ENCODE data around the gene IGF2.

The IGF2 gene

DNA sequence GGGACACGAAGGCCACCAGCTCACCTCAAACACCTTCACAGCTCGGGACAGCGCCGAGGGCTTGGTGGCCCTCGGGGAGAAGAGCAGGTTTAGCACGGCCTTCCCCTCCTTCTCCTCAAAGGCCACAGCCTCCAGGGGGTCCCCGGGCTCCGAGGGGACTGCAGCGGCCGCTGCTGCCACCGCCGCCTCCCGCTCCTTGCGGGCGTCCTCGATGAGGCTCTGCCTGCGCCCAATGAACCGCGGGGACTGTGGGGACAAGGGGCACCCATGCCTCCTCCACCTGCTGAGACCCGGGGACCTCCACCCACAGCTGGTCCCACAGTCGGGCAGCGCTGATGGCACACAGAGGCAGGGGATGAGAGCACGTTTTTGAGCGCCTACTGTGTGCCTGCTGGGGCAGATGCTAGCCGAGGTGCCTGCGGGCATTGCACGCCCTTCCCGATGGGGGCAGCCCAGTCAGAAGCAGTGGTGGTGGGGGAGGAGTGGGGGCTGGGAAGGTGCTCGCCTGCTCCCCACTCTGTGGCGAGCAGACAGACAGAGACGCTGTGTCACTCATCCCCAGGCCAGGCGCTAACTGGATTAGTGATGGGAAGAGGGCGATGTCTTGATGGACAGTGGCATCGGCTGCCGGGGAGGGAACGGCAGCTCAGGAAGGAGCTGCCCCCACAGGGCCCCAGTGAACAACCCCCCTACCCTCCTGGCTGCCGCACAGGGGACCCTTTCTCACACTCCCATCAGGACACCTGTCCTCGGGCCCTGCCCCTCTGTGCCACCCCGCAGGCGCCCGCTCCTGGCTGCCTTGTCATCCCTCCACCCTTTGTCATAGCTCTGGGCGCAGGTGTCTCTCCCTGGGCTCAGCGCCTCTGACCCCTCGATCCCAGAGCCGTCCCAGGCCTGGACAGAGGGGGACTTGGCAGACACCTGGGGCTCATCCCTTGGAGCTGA is 30.7 kb upstream of the IGF2 start:
- DNase-seq, result no peak

DNA sequence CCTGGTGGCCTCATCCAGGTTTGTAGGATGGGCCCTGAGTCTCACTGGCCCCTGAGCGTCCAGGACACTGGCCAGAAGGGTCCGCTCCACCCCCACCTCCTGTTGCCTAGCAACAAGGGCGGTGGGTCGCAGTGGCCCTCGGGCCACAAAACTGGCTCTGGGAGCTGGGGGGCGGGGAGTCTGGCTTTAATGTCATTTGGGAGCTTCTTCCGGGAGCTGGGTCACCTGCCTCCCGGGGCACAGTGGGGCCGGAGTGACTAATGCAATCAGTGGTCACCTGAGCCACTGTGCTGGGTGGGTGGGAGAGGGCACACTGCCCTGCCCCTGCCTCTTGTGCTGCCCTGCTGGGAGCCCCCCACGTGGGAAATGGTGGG is 29.8 kb upstream of the IGF2 start:
- DNase-seq, result no peak

DNA sequence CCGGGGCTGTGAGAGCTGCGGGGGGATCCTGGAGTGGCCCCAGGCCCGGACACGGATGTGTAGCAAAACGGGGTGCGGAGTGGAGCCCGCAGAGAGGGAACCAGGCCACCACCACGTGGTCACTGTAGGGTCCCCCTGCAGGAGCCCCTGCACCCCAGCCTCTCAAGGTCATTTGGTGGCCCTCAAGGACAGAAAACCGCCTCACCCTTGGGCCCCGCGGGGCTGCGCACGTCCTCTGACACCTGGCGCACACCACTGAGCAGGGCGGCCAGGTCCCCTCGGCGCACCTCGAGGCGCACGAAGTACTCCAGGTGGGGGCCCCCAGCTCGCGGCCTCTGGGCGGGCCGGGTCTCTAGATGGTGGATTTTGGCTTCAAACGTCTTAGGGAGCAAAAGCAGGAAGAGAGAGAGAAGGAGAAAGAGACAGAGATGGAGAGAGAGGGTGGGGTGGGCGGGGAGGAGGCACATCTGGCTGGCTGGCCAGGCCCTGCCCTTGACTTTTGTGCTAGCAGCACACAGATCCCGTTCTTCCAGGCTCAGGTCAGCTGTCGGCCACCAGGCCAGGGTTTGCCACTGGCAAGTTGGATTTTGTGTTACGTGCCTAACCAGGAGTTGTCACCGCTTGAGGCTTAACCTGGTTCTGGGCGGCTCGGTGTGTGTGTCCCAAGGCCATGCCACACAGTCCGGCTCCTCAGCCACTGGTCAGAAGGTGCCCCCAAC is 29.3 kb upstream of the IGF2 start:
- no peak for DNase-seq

DNA sequence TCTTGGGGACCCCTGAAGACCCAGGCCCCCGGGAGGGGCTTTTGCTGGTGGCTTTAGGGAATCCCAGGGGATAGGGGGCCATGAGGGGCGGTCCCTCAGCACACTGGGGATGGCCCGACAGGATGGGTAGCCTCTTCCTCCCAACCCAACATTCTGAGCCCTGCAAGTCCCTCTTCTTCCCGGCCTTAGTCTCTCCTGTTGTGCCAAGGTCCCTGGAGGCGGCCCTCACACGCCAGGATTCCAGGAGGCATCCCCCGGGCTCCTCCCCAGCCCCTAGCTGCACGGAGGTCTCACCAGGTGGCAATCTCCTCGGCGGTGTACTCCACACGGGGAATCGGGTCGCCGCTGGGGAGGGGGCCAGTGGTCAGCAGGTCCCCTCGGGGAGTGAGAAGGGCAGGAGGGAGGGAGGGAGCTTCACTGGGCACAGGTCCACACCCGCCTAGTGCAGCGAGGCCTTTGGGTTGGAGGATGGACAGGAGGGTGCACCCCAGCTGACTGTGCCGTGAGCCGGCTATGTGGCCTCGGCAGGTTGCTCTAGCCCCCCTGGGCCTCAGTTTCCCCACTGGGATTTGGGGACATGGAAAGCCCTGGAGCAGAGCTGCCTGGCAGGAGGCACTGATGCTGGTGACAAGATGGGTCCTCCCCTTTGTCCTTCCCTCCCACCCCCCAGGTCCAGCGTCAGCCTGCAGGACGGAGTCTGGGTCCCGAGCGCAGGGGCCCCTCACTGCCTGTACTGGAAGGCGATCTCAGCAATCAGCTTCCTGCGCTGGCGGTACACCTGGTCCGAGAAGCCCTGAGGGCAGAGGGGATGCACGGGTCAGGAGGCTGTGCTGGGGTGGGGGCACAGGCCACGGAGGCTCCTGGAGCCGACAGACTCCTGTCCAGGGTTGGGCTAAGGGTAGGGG is 28.2 kb upstream of the IGF2 start:
- DNase-seq, result no peak

DNA sequence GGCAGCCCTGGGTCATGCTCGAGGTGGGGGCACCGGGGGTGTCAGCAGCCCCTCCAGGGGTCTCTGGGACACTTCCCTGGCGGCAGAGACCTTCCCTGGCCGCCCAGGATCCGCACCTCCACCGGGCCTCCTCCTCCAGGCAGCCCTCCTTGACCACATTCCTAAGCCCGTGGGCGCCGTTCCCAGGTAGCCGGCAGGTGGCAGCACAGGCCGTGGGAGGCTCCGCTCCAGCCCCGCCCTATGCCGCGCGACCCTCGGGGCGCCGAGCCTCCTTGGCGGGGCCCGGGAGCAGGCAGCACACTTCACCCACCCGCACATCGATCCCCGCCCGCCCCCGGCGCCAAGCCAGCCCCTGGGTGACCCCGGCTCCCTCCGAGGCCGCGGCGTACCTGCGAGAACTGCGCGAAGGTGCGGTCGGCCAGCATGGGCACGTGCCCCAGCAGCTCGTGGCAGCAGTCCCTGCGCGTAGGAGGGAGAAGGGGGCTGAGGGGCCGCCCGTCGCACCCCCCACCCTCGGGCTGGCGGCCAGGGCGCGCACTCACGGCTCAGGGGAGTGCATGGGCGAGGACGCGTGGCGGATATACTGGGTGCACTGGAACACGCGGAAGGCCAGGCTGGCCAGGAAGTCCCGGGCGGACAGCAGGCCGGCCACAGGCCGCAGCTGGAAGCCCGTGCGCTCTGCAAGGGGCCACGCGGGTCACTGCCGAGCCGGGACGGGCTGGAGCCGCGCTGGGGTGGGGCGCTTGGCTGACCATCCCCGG is 27.1 kb upstream of the IGF2 start:
- no peak for DNase-seq

DNA sequence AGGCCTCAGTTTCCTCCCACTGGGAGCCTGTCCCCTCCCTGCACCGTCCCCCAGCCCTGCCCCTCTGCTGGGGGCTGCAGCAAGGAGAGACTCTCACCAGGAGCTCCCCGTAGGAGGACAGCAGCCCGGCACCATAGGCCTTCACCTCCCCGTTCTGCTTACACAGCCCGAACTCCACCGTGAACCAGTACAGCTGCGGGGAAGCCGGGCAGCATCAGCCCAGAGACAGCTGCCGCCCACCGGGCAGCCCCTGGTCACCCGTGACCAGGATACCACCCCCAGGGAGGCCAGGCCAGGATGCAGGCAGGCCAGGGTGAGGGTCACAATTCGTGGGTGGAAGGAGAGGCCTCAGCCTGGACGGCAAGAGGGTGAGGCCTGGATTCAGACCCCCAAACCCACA is 26.4 kb upstream of the IGF2 start:
- no peak for DNase-seq

DNA sequence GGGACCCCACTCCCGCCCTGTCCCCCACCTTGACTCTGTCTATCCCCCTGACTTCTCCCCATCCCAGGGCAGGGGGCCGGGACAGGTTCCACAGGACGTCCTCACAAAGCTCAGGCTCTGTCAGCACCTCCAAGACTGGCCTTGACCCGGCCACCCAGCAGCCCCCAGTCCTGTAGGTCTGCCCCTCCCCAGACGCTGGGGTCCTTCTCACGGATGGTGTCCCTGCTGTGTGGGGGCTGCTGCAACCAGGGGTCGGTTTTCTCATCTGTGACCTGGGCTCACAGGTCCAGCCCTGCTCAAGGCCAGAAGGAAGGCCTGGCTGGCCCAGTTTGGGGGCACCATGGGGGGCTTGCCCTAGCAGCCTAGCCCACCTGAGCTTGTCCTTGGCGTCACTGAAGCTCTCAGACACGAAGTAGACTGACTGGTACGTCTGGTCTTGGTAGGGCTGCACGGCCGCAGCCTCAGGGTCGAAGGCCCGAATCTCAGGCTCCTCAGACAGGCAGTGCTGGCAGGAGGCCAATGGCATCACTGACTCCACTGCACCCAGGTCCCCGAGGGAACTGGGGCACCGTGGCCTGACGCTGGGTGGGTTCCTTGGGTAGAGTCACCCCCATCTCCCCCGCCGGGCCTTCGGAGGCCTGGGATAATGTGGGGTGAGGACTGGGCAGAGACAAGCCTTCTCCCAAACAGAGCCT is 25.8 kb upstream of the IGF2 start:
- no peak for DNase-seq

DNA sequence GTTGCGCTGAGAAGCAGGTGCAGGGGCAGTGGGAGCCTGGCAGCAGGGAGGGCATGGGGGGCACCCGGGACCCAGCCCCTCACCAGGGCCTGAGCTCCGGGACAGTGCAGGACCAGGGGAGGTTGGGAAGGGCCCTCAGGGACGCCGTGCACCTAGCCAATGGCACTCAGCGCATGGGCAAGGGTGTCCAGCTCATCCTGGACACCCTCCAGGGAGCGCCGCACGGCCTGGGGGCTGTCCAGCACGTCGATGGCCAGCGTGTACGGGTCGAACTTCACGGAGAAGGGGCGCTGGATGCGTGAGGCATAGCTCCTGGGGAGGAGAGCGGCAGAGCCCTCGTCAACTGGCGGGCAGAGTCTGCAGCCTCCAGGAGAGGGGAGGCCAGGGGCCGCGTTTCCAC is 24.9 kb upstream of the IGF2 start:
- no peak for DNase-seq

DNA sequence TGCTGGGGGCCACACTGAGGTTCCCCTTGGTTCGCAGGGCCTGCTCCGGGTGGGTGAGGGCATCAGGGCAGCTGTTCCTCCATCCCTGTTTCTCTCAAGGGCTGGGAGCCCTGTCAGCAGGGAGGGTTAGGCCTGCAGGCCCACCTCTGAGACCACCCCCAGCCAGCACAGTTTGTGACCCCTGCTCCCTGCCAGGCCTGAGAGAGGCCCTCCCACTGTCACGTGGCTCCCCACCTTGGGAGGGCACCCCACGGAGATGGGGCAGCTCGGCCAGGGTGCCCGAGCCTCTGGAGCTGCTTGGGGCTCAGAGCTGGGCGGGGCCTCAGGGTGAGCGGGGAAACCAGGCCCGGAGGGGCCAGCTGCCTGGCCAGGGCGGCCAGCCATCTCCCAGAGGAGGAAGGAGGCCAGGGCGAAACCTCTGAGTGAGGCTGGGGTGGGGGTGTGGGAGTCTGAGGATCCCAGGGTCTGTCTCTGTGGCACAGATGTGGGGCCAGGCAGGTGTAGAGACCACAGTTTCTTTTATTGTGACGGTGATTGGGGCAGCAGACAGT is 24.3 kb upstream of the IGF2 start:
- no peak for DNase-seq

DNA sequence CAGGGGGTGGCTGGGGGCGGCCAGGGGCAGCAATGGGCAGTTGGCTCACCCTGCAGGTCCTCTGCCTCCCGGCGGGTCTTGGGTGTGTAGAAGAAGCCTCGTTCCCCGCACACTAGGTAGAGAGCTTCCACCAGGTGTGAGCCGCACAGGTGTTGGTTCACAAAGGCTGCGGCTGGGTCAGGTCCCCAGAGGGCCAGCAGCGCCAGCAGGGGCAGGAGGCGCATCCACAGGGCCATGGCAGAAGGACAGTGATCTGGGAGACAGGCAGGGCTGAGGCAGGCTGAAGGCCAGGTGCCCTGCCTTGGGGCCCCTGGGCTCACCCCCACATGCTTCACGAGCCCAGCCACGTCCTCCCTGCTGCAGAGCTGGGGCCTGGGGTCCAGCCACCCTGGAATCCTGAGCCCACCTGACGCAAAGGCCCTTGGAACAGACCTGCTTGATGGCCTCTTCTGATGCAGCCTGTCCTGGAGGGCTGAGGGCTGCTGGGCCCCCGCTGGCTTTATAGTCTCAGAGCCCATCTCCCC is 21.6 kb upstream of the IGF2 start, which contains the start of gene INS:
Gene INS (minus strand): TSS at position 474 of the 524 bp plus-strand sequence. CDS start 238 bp downstream, at position 236.
- DNase-seq, result no peak

DNA sequence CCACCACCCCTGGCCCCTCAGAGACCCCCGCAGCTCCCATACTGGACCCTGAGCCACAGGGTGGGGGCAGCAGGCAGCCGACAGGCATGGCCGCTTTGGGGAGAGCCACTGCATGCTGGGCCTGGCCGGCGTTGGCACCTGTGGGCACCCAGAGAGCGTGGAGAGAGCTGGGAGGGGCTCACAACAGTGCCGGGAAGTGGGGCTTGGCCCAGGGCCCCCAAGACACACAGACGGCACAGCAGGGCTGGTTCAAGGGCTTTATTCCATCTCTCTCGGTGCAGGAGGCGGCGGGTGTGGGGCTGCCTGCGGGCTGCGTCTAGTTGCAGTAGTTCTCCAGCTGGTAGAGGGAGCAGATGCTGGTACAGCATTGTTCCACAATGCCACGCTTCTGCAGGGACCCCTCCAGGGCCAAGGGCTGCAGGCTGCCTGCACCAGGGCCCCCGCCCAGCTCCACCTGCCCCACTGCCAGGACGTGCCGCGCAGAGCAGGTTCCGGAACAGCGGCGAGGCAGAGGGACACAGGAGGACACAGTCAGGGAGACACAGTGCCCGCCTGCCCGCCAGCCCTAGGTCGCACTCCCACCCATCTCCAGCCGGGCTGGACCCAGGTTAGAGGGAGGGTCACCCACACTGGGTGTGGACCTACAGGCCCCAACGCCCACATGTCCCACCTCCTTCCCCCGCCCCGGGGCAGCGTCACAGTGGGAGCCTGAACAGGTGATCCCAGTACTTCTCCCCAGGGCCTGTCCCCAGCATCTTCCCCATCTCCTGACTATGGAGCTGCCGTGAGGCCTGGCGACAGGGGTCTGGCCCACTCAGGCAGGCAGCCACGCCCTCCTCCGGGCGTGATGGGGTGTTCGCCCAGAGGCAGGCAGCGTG is 20.6 kb upstream of the IGF2 start:
- DNase-seq, result no peak

DNA sequence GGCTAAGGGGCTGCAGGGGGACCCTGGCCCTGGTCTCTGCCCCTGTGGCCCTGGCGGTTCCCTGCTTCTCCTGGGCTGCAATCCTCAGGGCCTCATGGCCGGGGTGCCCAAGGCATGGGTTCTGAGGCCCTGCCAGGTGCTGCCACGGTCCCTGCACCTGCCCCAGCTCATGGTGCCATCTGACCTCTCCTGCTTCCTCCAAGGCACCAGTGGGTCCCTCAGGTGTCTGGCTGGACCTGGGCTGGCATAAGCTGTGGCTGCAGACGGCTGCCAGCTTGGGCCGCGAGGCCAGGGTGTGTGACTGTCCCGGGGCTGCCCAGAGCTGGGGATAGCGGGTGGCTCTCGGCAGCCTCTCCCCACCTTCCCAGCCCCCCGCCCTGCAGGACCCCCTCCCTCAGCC is 19.8 kb upstream of the IGF2 start:
- DNase-seq, result no peak

DNA sequence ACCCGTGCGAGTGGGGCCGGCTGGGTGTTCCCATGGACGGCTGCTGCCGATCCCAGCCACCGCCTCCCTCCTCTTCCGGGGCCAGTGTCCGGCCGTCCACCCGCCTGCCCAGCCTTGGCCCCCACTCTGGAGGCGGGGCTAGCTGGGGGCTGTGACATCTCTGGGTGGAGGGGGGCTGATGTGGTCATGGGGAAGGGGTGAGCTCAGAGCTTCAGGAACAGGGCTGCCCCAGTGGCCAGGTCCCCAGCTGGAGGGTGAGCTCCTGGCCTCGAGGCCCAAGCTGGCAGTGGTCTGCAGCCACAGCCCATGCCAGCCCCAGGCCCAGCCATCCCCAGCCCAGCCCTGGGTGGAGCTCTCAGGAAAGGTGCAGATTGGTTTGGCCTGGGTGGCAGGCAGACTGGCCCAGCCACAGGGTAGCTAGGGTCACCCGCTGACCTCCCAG is 19.1 kb upstream of the IGF2 start:
- no peak for DNase-seq

DNA sequence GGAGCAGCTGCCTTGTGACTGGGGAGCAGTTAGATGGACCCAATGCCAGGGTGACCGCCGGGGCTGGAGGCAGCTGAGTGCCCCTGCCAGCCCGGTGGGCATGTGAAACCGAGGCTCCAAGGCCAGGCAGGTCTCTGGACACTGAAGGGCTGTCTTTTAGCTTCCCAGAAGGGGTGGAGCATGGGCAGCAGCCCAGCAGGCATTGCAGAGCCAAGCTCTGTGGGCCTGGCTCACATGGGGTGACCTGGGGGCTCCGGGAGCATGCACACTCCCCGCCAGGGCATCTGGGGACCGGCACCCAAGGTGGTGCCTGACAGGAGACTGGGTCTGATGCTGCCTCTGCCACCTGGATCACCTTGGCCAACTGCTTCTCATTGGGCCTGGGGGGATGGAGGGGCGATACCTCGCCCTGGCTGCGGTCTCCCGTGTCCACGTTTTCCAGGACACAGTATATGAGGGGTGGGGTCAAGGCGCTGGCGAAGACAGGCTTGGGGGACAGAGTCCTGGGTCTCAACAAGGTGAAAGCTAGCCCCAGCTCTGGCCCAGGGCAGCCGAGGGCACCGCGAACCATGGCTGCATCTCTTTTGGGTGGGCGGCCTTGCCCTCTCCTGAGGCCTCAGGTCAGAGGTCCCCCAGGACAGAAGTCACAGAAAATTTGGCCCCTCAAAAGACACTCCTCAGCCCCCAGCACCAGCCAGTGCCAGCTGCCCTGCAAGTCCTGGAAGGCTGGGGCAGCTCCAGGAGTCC is 18.3 kb upstream of the IGF2 start:
- DNase-seq, result no peak

DNA sequence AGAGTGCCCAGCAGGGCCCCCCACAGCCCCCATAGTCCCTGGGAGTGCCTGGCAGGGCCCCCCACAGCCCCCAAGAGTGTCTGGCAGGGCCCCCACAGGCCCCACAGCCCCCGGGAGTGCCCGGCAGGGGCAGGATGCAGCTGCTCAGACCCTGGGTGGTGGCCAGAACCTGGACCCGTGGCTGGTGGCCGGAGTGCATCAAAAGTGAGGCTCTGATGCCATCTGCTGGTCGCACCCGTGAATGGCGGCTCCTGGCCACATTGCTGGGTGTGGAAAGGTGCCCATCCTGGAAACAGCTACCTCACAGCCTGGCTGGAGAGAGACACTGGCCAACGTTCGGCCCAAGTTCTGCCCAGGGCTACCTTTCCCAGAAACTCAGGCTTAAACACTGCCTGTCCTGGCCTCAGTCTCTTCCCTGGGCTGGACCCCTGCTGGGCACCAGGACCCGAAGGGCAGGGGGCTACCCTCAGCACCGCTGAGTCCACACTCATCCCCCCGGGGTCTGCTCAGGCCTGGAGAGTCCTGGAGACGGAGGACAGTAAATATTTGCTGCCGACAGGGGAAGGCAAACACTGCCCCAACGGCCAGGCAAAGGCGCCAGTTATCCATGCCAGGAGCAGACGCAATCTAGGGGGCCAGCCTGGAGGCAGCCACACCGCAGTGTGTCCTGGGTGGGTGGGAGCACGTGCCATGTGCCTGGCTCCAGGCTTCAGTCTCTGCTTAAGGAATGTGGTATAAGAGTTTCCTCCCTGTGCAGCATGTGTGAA is 17.4 kb upstream of the IGF2 start:
- no peak for DNase-seq

DNA sequence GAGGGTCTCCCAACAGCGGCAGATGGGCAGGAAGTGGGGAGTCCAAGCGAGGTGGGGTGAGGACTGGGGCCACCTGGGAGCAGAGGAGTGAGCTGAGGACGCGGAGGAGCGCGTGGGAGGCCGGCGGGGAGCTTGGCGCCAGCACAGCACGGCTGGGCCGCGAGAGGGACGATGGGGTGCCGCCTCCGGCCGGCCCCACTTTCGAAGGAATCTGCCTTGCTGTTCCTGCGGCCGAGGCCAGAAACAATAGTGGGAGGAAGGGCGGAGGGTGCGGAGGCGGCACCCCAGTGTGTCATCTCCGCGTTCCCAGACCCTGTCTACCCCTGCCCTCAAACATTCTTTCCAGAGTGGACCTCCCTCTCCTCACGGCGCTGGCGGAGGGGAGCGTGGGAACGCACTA is 16.3 kb upstream of the IGF2 start:
- no peak for DNase-seq

DNA sequence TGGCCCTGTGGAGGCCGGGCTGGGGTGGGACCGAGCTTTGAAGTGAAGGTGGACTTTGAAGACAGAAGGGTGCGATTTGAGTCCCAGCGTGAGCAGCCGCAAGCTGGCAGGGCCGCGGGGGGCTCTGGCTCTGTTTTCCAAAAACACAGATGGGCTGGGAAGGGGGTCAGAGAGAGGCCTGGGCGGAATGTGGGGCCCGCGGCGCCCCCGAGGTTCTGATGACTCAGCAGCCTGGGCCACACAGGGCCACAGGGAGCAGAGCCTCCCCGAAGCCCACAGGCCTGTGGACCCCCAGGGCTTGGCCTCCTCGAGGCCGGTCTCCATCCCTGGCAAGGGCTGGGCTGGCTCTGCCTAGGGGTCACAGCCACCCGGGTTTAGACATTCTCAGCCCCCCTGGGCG is 15.7 kb upstream of the IGF2 start:
- DNase-seq, result no peak

DNA sequence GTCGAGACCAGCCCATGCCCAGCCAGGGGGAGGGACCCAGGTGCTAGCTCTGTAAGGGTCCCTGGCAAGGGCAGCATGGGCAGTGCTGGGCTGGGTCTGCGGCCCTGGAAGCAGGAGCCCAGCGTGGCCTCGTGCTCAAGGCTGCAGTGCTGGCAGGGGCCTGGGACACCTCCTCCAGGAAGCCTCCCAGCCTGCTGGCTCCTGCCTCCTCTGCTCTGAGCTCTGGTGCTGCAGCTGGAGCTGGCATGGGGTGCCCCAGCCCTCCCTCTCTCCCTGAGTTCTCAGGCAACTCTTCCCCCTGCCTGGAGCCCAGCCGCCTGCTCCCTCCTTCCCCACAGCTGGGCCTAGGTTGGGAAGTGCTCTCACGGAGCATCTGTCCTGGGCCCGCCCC is 15.0 kb upstream of the IGF2 start:
- DNase-seq, result no peak

Data from cortex of kidney (tissue), 1 donor.